ENCODE results near the gene ZFYVE28. TPM values are rescaled to one million over a fixed set of nuclear protein-coding genes. Genes with fewer than 3 reads are reported as not detected.
A peak's percentile ranks its signal among the peaks of the same experiment; 100 is the strongest.

Gene ZFYVE28
- total RNA-seq, 1 experiment from 2014 or later, result 0.82 TPM

- Mint-ChIP-seq H3K36me3 (ENCODE audit: insufficient read depth, unreplicated experiment) (peaks cover 11% of the 10 kb centered on the region), H3K27me3 (ENCODE audit: insufficient read depth, unreplicated experiment) (no peaks in the 10 kb centered on the region), H3K27ac (ENCODE audit: unreplicated experiment) (no peak overlapping the region), H3K4me1 (ENCODE audit: low read depth, unreplicated experiment) (no peaks in the 10 kb centered on the region), H3K4me3 (ENCODE audit: unreplicated experiment) (no peak overlapping the region), H3K9me3 (ENCODE audit: unreplicated experiment) (no peaks in the 10 kb centered on the region)
- POLR2A ChIA-PET, result interaction anchor here (0.6 kb wide), 1 partner anchor 8 kb away, joined by 6 read pairs; no protein-coding TSS in a partner anchor
- Histone ChIP-seq H3K4me1 (no peaks in the 10 kb centered on the region), H3K4me3 (ENCODE audit: low read depth, low read length) (no peak overlapping the region), H3K36me3 (ENCODE audit: control insufficient read depth, insufficient read depth, low read length) (no peaks in the 10 kb centered on the region), H3K9me3 (no peaks in the 10 kb centered on the region), H3K27me3 (replicated peaks; ENCODE audit: control insufficient read depth, insufficient read depth, low read length) (no peaks in the 10 kb centered on the region)
- peak in 1 of 2 experiments; percentile 23 for DNase-seq
- intact Hi-C loops (cut with micrococcal nuclease; ENCODE audit: unreplicated experiment), result no loop called here
- no peak for TF ChIP-seq CTCF (IDR thresholded peaks at IDR 0.05; ENCODE audit: insufficient read depth in 1 of 2, low read depth in 1 of 2, low read length in 1 of 2, severe bottlenecking in 1 of 2, unreplicated experiment in 1 of 2)
- CTCF ChIA-PET, result no interaction called here
- no TSS peak for BruUV-seq (replicated peaks)
These were observed 165.8 kb downstream of the ZFYVE28 start for GRCh38 chr4:2252530-2253091.

- no peak overlapping the region for H3K27ac Mint-ChIP-seq (ENCODE audit: unreplicated experiment)
- POLR2A ChIA-PET, result no interaction called here
These were observed 166.5 kb downstream of the ZFYVE28 start for GRCh38 chr4:2251795-2252529.

More at GRCh38 chr4:2251795-2252529, 166.5 kb downstream of the ZFYVE28 start:
- CTCF ChIA-PET, result no interaction called here
- intact Hi-C loops (cut with micrococcal nuclease; ENCODE audit: unreplicated experiment), result no loop called here
- no peak overlapping the region for H3K4me3 Mint-ChIP-seq (ENCODE audit: unreplicated experiment)
- Histone ChIP-seq H3K9me3 (no peaks in the 10 kb centered on the region), H3K27me3 (replicated peaks; ENCODE audit: control insufficient read depth, insufficient read depth, low read length) (no peaks in the 10 kb centered on the region), H3K4me3 (ENCODE audit: low read depth, low read length) (no peak overlapping the region), H3K36me3 (ENCODE audit: control insufficient read depth, insufficient read depth, low read length) (no peaks in the 10 kb centered on the region), H3K4me1 (no peaks in the 10 kb centered on the region)
- no peaks in the 10 kb centered on the region for H3K27me3 Mint-ChIP-seq (ENCODE audit: insufficient read depth, unreplicated experiment)
- no TSS peak for BruUV-seq (replicated peaks)
- TF ChIP-seq CTCF (IDR thresholded peaks at IDR 0.05; ENCODE audit: insufficient read depth in 1 of 2, low read depth in 1 of 2, low read length in 1 of 2, severe bottlenecking in 1 of 2, unreplicated experiment in 1 of 2), result no peak
- H3K4me1 Mint-ChIP-seq (ENCODE audit: low read depth, unreplicated experiment), result no peaks in the 10 kb centered on the region
- peaks cover 11% of the 10 kb centered on the region for H3K36me3 Mint-ChIP-seq (ENCODE audit: insufficient read depth, unreplicated experiment)
- peak in 1 of 2 experiments; percentile 25 for DNase-seq
- H3K9me3 Mint-ChIP-seq (ENCODE audit: unreplicated experiment), result no peaks in the 10 kb centered on the region

Measured in Caco-2 (cell line).